Mesothelial cell of epicardium (in vitro differentiated cells): ENCODE data around the gene ZFAND3. TPM values are rescaled to one million over a fixed set of nuclear protein-coding genes. Genes with fewer than 3 reads are reported as not detected.

Experiments
- DNase-seq, 2 experiments: peaks; one replicate each; pipeline ENCODE4 v3.0.0; 2021; ENCODE audit warnings: low spot score in 2 of 2; ENCODE audit not compliant: unreplicated experiment in 2 of 2
- H3K27ac Mint-ChIP-seq: 2 replicates; pipeline ENCODE4 v1.8.0; 2021; ENCODE audit warnings: mixed read lengths
- H3K27me3 Mint-ChIP-seq: 2 replicates; pipeline ENCODE4 v1.8.0; 2021; ENCODE audit warnings: low read depth, mixed read lengths
- H3K36me3 Mint-ChIP-seq: 2 replicates; pipeline ENCODE4 v1.8.0; 2021; ENCODE audit warnings: mixed read lengths
- H3K4me1 Mint-ChIP-seq: 2 replicates; pipeline ENCODE4 v1.8.0; 2021; ENCODE audit warnings: mixed read lengths
- H3K4me3 Mint-ChIP-seq: 2 replicates; pipeline ENCODE4 v1.8.0; 2021; ENCODE audit warnings: mild to moderate bottlenecking, moderate library complexity, mixed read lengths
- H3K9me3 Mint-ChIP-seq: 2 replicates; pipeline ENCODE4 v1.8.0; 2021; ENCODE audit warnings: mixed read lengths
- total RNA-seq: library from RNA; stranded (reverse); gene quantifications from 3 replicates; pipeline ENCODE4 v1.2.1, GENCODE V29; 2021
- TF ChIP-seq, protein P1 (sequence below): fragments of 200-600 bp; sonication (generic); IDR thresholded peaks from one replicate; pipeline ENCODE4 v1.5.0; 2021; ENCODE audit warnings: antibody characterized with exemption; ENCODE audit not compliant: unreplicated experiment

Gene ZFAND3
- total RNA-seq, 1 donor from 2014 or later = 81.2 TPM

GRCh38 chr6:38198219-38198618 lies 378.7 kb downstream of the ZFAND3 start:
- H3K9me3 Mint-ChIP-seq = peaks cover 21% of the 10 kb centered on the region
- H3K27ac Mint-ChIP-seq = no peak overlapping the region
- no peak for DNase-seq
- peaks cover 8% of the 10 kb centered on the region for H3K36me3 Mint-ChIP-seq
- H3K4me3 Mint-ChIP-seq = no peak overlapping the region
- no peaks in the 10 kb centered on the region for H3K4me1 Mint-ChIP-seq
- no peaks in the 10 kb centered on the region for H3K27me3 Mint-ChIP-seq
- TF ChIP-seq, protein P1, sequence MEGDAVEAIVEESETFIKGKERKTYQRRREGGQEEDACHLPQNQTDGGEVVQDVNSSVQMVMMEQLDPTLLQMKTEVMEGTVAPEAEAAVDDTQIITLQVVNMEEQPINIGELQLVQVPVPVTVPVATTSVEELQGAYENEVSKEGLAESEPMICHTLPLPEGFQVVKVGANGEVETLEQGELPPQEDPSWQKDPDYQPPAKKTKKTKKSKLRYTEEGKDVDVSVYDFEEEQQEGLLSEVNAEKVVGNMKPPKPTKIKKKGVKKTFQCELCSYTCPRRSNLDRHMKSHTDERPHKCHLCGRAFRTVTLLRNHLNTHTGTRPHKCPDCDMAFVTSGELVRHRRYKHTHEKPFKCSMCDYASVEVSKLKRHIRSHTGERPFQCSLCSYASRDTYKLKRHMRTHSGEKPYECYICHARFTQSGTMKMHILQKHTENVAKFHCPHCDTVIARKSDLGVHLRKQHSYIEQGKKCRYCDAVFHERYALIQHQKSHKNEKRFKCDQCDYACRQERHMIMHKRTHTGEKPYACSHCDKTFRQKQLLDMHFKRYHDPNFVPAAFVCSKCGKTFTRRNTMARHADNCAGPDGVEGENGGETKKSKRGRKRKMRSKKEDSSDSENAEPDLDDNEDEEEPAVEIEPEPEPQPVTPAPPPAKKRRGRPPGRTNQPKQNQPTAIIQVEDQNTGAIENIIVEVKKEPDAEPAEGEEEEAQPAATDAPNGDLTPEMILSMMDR = no peak

Other genes starting within 250 kb of the ZFAND3 start
- 2.3 to 3.7 TPM (median 2.9 TPM) in 3 replicates for gene MDGA1, start 121.8 kb upstream of the ZFAND3 start, total RNA-seq